Measurements from ENCODE around the gene CEP78. TPM values are rescaled to one million over a fixed set of nuclear protein-coding genes. Genes with fewer than 3 reads are reported as not detected.

Gene CEP78
- total RNA-seq, 1 donor from 2014 or later, result 14.8 TPM

Other genes with a start within 250 kb of the CEP78 start
- gene GNAQ, start 204.3 kb upstream of the CEP78 start, total RNA-seq, result 31.5 and 35.4 TPM in 2 replicates
- gene PSAT1, start 61.0 kb downstream of the CEP78 start, total RNA-seq, result 259 and 265 TPM in 2 replicates